Hepatocyte (in vitro differentiated cells): ENCODE data around the gene EFHB. TPM values are rescaled to one million over a fixed set of nuclear protein-coding genes. Genes with fewer than 3 reads are reported as not detected.
"Not testable (repeated sequence)": the region's sequence is repeated elsewhere in the genome, so short reads cannot be mapped to it uniquely, and the experiment has no call there.

ENCODE experiments used
- DNase-seq: peaks from one replicate; pipeline ENCODE4 v3.0.0-alpha.2; 2016; ENCODE audit warnings: low spot score
- H2AFZ ChIP-seq: fragments of 200-600 bp; sonication (generic); 2 replicates; pipeline ENCODE4 v1.6.0; 2016; ENCODE audit warnings: antibody characterized with exemption, mild to moderate bottlenecking
- H3K27ac ChIP-seq: fragments of 200-600 bp; sonication (generic); 2 replicates; pipeline ENCODE4 v1.5.1; 2016; ENCODE audit warnings: mild to moderate bottlenecking
- H3K27me3 ChIP-seq: fragments of 200-600 bp; sonication (generic); 2 replicates; pipeline ENCODE4 v1.6.1; 2016
- H3K36me3 ChIP-seq: fragments of 200-600 bp; sonication (generic); replicated peaks from 2 replicates; pipeline ENCODE4 v1.5.1; 2016; ENCODE audit warnings: low read depth; ENCODE audit not compliant: insufficient read depth
- H3K4me1 ChIP-seq: fragments of 200-600 bp; sonication (generic); 2 replicates; pipeline ENCODE4 v1.5.1; 2016; ENCODE audit warnings: mild to moderate bottlenecking, moderate library complexity; ENCODE audit not compliant: insufficient read depth
- H3K4me2 ChIP-seq: fragments of 200-600 bp; sonication (generic); 2 replicates; pipeline ENCODE4 v1.6.0; 2016
- H3K4me3 ChIP-seq: fragments of 200-600 bp; sonication (generic); 2 replicates; pipeline ENCODE4 v1.5.1; 2016; ENCODE audit warnings: mild to moderate bottlenecking
- H3K79me2 ChIP-seq: fragments of 200-600 bp; sonication (generic); 2 replicates; pipeline ENCODE4 v1.6.0; 2017; ENCODE audit warnings: mild to moderate bottlenecking
- H3K9me2 ChIP-seq: fragments of 200-600 bp; sonication (generic); replicated peaks from 2 replicates; pipeline ENCODE4 v1.6.0; 2017; ENCODE audit warnings: mild to moderate bottlenecking; ENCODE audit not compliant: insufficient read depth
- H3K9me3 ChIP-seq: fragments of 200-600 bp; sonication (generic); 2 replicates; pipeline ENCODE4 v1.5.1; 2016; ENCODE audit warnings: low read depth, mild to moderate bottlenecking
- H4K20me1 ChIP-seq: fragments of 200-600 bp; sonication (generic); 2 replicates; pipeline ENCODE4 v1.6.0; 2016; ENCODE audit warnings: mild to moderate bottlenecking; ENCODE audit not compliant: insufficient read depth, poor library complexity, severe bottlenecking
- CTCF ChIP-seq: fragments of 200-600 bp; sonication (generic); IDR thresholded peaks from 2 replicates; pipeline ENCODE4 v1.5.1; 2016; ENCODE audit warnings: antibody characterized with exemption, mild to moderate bottlenecking; ENCODE audit not compliant: poor library complexity
- EZH2 ChIP-seq: fragments of 200-600 bp; sonication (generic); IDR thresholded peaks from 2 replicates; pipeline ENCODE4 v1.6.1; 2016; ENCODE audit warnings: antibody characterized with exemption, mild to moderate bottlenecking, borderline replicate concordance
- EZH2phosphoT487 ChIP-seq: fragments of 200-600 bp; sonication (generic); IDR thresholded peaks from one replicate; pipeline ENCODE4 v1.6.1; 2018; ENCODE audit warnings: antibody characterized with exemption, mild to moderate bottlenecking, low read depth, moderate library complexity; ENCODE audit not compliant: unreplicated experiment, severe bottlenecking
- WGBS: methylation state at CpG from one replicate; pipeline ENCODE4 v1.1.6; 2016; ENCODE audit warnings: low lambda C conversion rate; ENCODE audit errors: missing lambda C conversion rate; 5-methylcytosine and 5-hydroxymethylcytosine counted together
- polyA plus RNA-seq: library from polyadenylated mRNA; unstranded; fragments of >200 nt; fragmentation: Nextera tagmentation; extraction: Ambion mirVana; gene quantifications from 2 replicates; pipeline ENCODE4 v1.2.1, GENCODE V29; 2016
- total RNA-seq: library from RNA; depleted of rRNA; stranded (reverse); fragments of >200 nt; gene quantifications from 2 replicates; pipeline ENCODE4 v1.2.3, GENCODE V29; 2014

Gene EFHB
- total and polyA plus RNA-seq, 2 experiments from 2014 or later = 0.70 TPM; not detected in 1

GRCh38 chr3:19907523-19907922, 26.5 kb downstream of the EFHB start:
- no peak overlapping the region for H3K4me2 ChIP-seq
- H3K27ac ChIP-seq = no peak overlapping the region
- no peak overlapping the region for H3K4me3 ChIP-seq
- H3K79me2 ChIP-seq = no peaks in the 10 kb centered on the region
- H4K20me1 ChIP-seq = no peaks in the 10 kb centered on the region
- H3K9me2 ChIP-seq = no peaks in the 10 kb centered on the region
- H3K4me1 ChIP-seq = no peaks in the 10 kb centered on the region
- H3K9me3 ChIP-seq = peaks cover 7% of the 10 kb centered on the region
- WGBS = 97% methylated on average over 3 of the region's 3 CpGs
- H2AFZ ChIP-seq = no peak overlapping the region
- DNase-seq = no peak
- H3K27me3 ChIP-seq = no peaks in the 10 kb centered on the region
- no peaks in the 10 kb centered on the region for H3K36me3 ChIP-seq
- no peak for TF ChIP-seq CTCF
- no peak for TF ChIP-seq EZH2
- no peak for TF ChIP-seq EZH2phosphoT487

- no peaks in the 10 kb centered on the region for H4K20me1 ChIP-seq
- H3K4me3 ChIP-seq = no peak overlapping the region
- no peaks in the 10 kb centered on the region for H3K9me2 ChIP-seq
- no peak overlapping the region for H2AFZ ChIP-seq
- no peak for TF ChIP-seq CTCF
- TF ChIP-seq EZH2phosphoT487 = no peak
- TF ChIP-seq EZH2 = no peak
- no peak overlapping the region for H3K4me2 ChIP-seq
- no peaks in the 10 kb centered on the region for H3K36me3 ChIP-seq
- peaks cover 3% of the 10 kb centered on the region for H3K4me1 ChIP-seq
- peaks cover 7% of the 10 kb centered on the region for H3K9me3 ChIP-seq
- WGBS = 83% methylated on average over 2 of the region's 2 CpGs
- H3K79me2 ChIP-seq = no peaks in the 10 kb centered on the region
- no peaks in the 10 kb centered on the region for H3K27me3 ChIP-seq
- no peak for DNase-seq
- no peak overlapping the region for H3K27ac ChIP-seq
Measured at GRCh38 chr3:19903649-19904048, 30.4 kb downstream of the EFHB start.

GRCh38 chr3:19901918-19902317, 32.1 kb downstream of the EFHB start:
- H3K27me3 ChIP-seq = no peaks in the 10 kb centered on the region
- H3K9me2 ChIP-seq = no peaks in the 10 kb centered on the region
- H3K79me2 ChIP-seq = no peaks in the 10 kb centered on the region
- 88% methylated on average over 4 of the region's 4 CpGs for WGBS
- H3K4me3 ChIP-seq = no peak overlapping the region
- no peak for TF ChIP-seq EZH2
- no peak for TF ChIP-seq CTCF
- no peak for TF ChIP-seq EZH2phosphoT487
- H3K4me2 ChIP-seq = no peak overlapping the region
- H3K27ac ChIP-seq = no peak overlapping the region
- H3K36me3 ChIP-seq = no peaks in the 10 kb centered on the region
- peaks cover 5% of the 10 kb centered on the region for H3K9me3 ChIP-seq
- no peak overlapping the region for H2AFZ ChIP-seq
- H3K4me1 ChIP-seq = peaks cover 7% of the 10 kb centered on the region
- H4K20me1 ChIP-seq = no peaks in the 10 kb centered on the region
- DNase-seq = no peak

GRCh38 chr3:19901337-19901736, 32.7 kb downstream of the EFHB start:
- no peak overlapping the region for H3K4me3 ChIP-seq
- no peak for DNase-seq
- no peaks in the 10 kb centered on the region for H3K27me3 ChIP-seq
- peak; percentile 10 for TF ChIP-seq CTCF
- TF ChIP-seq EZH2 = no peak
- WGBS = 79% methylated on average over 5 of the region's 5 CpGs
- H2AFZ ChIP-seq = no peak overlapping the region
- peaks cover 7% of the 10 kb centered on the region for H3K4me1 ChIP-seq
- H4K20me1 ChIP-seq = no peaks in the 10 kb centered on the region
- H3K79me2 ChIP-seq = no peaks in the 10 kb centered on the region
- no peak overlapping the region for H3K27ac ChIP-seq
- no peaks in the 10 kb centered on the region for H3K9me2 ChIP-seq
- H3K4me2 ChIP-seq = no peak overlapping the region
- no peaks in the 10 kb centered on the region for H3K9me3 ChIP-seq
- H3K36me3 ChIP-seq = no peaks in the 10 kb centered on the region

GRCh38 chr3:19899833-19900232, 34.2 kb downstream of the EFHB start:
- not testable (repeated sequence) for H4K20me1 ChIP-seq, H3K4me3 ChIP-seq, H3K9me2 ChIP-seq, H3K4me1 ChIP-seq, H3K9me3 ChIP-seq, H2AFZ ChIP-seq, H3K27me3 ChIP-seq, H3K4me2 ChIP-seq, H3K79me2 ChIP-seq, DNase-seq, H3K36me3 ChIP-seq, H3K27ac ChIP-seq
- 86% methylated on average over 7 of the region's 7 CpGs for WGBS
